Gastroesophageal sphincter (tissue), 3 donors: ENCODE data around the gene MSL1.

Experiments
- CTCF ChIP-seq, 4 experiments: fragments of 200-600 bp in 2 of 4; fragments of 450-650 bp in 2 of 4; sonication (generic) in 1 of 4; IDR thresholded peaks; one replicate each; pipeline ENCODE4 v1.5.1; 2017 to 2019; ENCODE audit warnings: antibody characterized with exemption in 4 of 4, mild to moderate bottlenecking in 2 of 4, moderate library complexity in 2 of 4
- POLR2A ChIP-seq, 2 donors: fragments of 450-650 bp; IDR thresholded peaks; one replicate each; pipeline ENCODE4 v1.6.1; 2017; ENCODE audit warnings: antibody characterized with exemption in 2 of 2, mild to moderate bottlenecking in 2 of 2, moderate library complexity in 1 of 2

GRCh38 chr17:40179923-40180659, 58.3 kb downstream of the MSL1 start:
- TF ChIP-seq CTCF (IDR thresholded peaks at IDR 0.05) (no peak), POLR2A (IDR thresholded peaks at IDR 0.05) (no peak)
